T-cell (primary cell): Measurements from ENCODE around the gene C15orf61. TPM values are rescaled to one million over a fixed set of nuclear protein-coding genes. Genes with fewer than 3 reads are reported as not detected.
A peak's percentile ranks its signal among the peaks of the same experiment; 100 is the strongest.

ENCODE experiments used
- ATAC-seq, 4 experiments: fragments of 200-7000 bp in 3 of 4; fragments of 150-1000 bp in 1 of 4; cut with Tn5 transposase; replicated peaks in 1 of 4; 1 replicate in 3 of 4; 2 replicates in 1 of 4; pipeline ENCODE4 v1.10.0; 2021; ENCODE audit warnings: moderate library complexity in 3 of 4, mild to moderate bottlenecking in 2 of 4, moderate number of reproducible peaks in 1 of 4
- CTCF ChIA-PET, 2 donors: fragments of 300-600 bp; sonication (Branson Sonifier 250); formaldehyde crosslinking; loops; one replicate each; lab custom pipeline; 2022; ENCODE audit warnings: antibody characterized with exemption in 2 of 2; lab: Charles Lee
- POLR2A ChIA-PET, 2 donors: fragments of 300-600 bp; sonication (Branson Sonifier 250); formaldehyde crosslinking; loops; one replicate each; lab custom pipeline; 2022; ENCODE audit warnings: antibody characterized with exemption in 2 of 2; lab: Charles Lee
- DNase-seq, 35 experiments: peaks; one replicate each; pipeline versions ENCODE4 v3.0.0 to v3.0.0-alpha.2; 2013 to 2023
- H3K27ac ChIP-seq: one replicate; pipeline ENCODE4 v1.5.1; 2013; ENCODE audit warnings: low read length
- H3K27me3 ChIP-seq, 2 experiments: replicated peaks in 1 of 2; 1 replicate in 1 of 2; 2 replicates in 1 of 2; pipeline versions ENCODE4 v1.6.1 to v1.7.0; 2013; ENCODE audit warnings: low read length in 1 of 2, mixed read lengths in 1 of 2; ENCODE audit not compliant: control insufficient read depth in 2 of 2, insufficient read depth in 2 of 2; ENCODE audit errors: extremely low read depth in 1 of 2
- H3K36me3 ChIP-seq, 2 donors: 1 replicate in 1 of 2; 2 replicates in 1 of 2; pipeline versions ENCODE4 v1.6.1 to v1.7.0; 2013; ENCODE audit warnings: low read length in 1 of 2; ENCODE audit not compliant: control insufficient read depth in 2 of 2, insufficient read depth in 1 of 2; ENCODE audit errors: extremely low read depth in 1 of 2
- H3K4me1 ChIP-seq, 2 experiments: 1 replicate in 1 of 2; 2 replicates in 1 of 2; pipeline versions ENCODE4 v1.6.1 to v1.7.0; 2013; ENCODE audit warnings: low read length in 2 of 2, mixed read lengths in 1 of 2; ENCODE audit not compliant: insufficient read depth in 2 of 2, control insufficient read depth in 1 of 2; ENCODE audit errors: extremely low read depth in 1 of 2
- H3K4me3 ChIP-seq, 2 donors: 1 replicate in 1 of 2; 2 replicates in 1 of 2; pipeline versions ENCODE4 v1.5.1 to v1.7.0; 2013; ENCODE audit warnings: mild to moderate bottlenecking in 2 of 2, low read length in 1 of 2, moderate library complexity in 1 of 2; ENCODE audit not compliant: control insufficient read depth in 1 of 2; ENCODE audit errors: extremely low read depth in 1 of 2
- H3K9me3 ChIP-seq: 2 replicates; pipeline ENCODE4 v1.7.0; 2013
- H3K27ac Mint-ChIP-seq, 2 donors: one replicate each; pipeline ENCODE4 v1.8.0; 2020 to 2021; ENCODE audit warnings: mild to moderate bottlenecking in 2 of 2, mixed read lengths in 2 of 2
- H3K27me3 Mint-ChIP-seq, 2 donors: one replicate each; pipeline ENCODE4 v1.8.0; 2021 to 2022; ENCODE audit warnings: mixed read lengths in 2 of 2
- H3K36me3 Mint-ChIP-seq: one replicate; pipeline ENCODE4 v1.8.0; 2021; ENCODE audit warnings: mixed read lengths
- H3K4me1 Mint-ChIP-seq, 3 donors: one replicate each; pipeline ENCODE4 v1.8.0; 2020 to 2022; ENCODE audit warnings: mixed read lengths in 3 of 3, mild to moderate bottlenecking in 1 of 3
- H3K4me3 Mint-ChIP-seq, 3 donors: one replicate each; pipeline ENCODE4 v1.8.0; 2020 to 2022; ENCODE audit warnings: mild to moderate bottlenecking in 3 of 3, mixed read lengths in 3 of 3, moderate library complexity in 3 of 3
- H3K9me3 Mint-ChIP-seq, 3 donors: one replicate each; pipeline ENCODE4 v1.8.0; 2020 to 2022; ENCODE audit warnings: mixed read lengths in 3 of 3
- WGBS: methylation state at CpG from one replicate; pipeline ENCODE4 v1.1.5; 2013; ENCODE audit warnings: missing lambda C conversion rate; ENCODE audit not compliant: insufficient coverage; 5-methylcytosine and 5-hydroxymethylcytosine counted together
- total RNA-seq, 35 experiments: library from RNA in 6 of 35; stranded (reverse) in 6 of 35; fragments of 120-200 nt in 1 of 35; gene quantifications; one replicate each; pipeline versions ENCODE4 v1.2.1 to v1.2.4 and lab custom pipeline; 2013 to 2026

The C15orf61 gene
- total RNA-seq, 5 donors from 2014 or later (not counting 1 experiment from before 2014, with no cell fraction given): 8.2 to 9.3 (median 8.9) TPM

DNA sequence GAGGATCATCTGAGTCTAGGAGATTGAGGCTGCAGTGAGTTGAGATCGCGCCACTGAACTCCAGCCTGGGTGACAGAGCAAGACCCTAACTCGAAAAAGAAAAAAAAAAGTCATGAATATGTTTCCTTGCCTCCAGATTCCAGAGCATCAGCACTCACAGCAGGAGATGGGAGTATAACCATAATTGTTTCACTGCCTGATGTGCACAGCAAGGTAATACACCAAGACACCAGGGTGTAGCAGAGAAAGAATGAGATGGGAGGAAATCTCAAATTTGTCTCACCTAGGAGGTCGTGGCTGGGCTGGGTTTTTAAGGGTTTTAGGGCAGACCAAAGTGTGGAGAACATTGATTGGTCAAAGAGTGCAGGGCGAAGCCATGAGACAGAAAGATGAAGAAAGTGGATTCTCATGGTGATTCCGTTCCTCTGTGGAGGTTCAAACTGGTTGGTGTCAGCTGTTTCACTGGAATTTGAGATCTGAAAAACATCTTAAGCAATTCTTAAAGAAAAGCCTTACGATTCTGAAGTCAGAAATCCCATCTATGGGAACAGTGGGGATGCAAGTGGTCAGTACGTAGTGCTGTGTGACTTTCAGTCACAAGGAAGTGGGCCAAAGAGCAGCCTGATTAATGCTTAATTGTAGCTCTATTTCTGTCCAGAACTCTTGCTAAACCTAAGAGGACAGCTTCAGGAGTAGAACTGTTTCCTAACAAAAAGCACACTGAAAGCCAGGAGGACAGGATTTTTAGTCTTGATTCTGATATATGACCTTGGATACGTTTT, 7.8 kb upstream of the C15orf61 start:
- H3K36me3 ChIP-seq: peaks cover 0 to 4% of the 10 kb centered on the region in 2 donors
- Mint-ChIP-seq H3K4me1 (peaks cover 0 to 2% (median 0%) of the 10 kb centered on the region in 3 donors), H3K9me3 (no peaks in the 10 kb centered on the region), H3K27me3 (no peaks in the 10 kb centered on the region), H3K4me3 (no peak overlapping the region), H3K27ac (no peak overlapping the region), H3K36me3 (peaks cover 37% of the 10 kb centered on the region)
- H3K4me1 ChIP-seq: no peaks in the 10 kb centered on the region
- DNase-seq (no peak), ATAC-seq (no peak)
- 72% methylated on average over 7 of the region's 9 CpGs for WGBS
- POLR2A ChIA-PET: no interaction called here
- H3K4me3 ChIP-seq: no peak overlapping the region
- no peak overlapping the region for H3K27ac ChIP-seq
- H3K9me3 ChIP-seq: no peaks in the 10 kb centered on the region
- no peaks in the 10 kb centered on the region for H3K27me3 ChIP-seq
- CTCF ChIA-PET: no interaction called here

- CTCF ChIA-PET: no interaction called here
- Mint-ChIP-seq H3K4me3 (no peak overlapping the region), H3K9me3 (no peaks in the 10 kb centered on the region), H3K27ac (no peak overlapping the region), H3K36me3 (peaks cover 33% of the 10 kb centered on the region), H3K4me1 (peaks cover 0 to 2% (median 0%) of the 10 kb centered on the region in 3 donors), H3K27me3 (no peaks in the 10 kb centered on the region)
- ATAC-seq (no peak), DNase-seq (no peak)
- Histone ChIP-seq H3K27me3 (no peaks in the 10 kb centered on the region), H3K27ac (no peak overlapping the region), H3K4me3 (no peak overlapping the region), H3K9me3 (no peaks in the 10 kb centered on the region), H3K4me1 (no peaks in the 10 kb centered on the region), H3K36me3 (peaks cover 0 to 4% of the 10 kb centered on the region in 2 donors)
- POLR2A ChIA-PET: interaction anchor here in 1 of 2 donors (0.9 kb wide), 1 partner anchor 9 kb away, joined by 3 read pairs; no protein-coding TSS in a partner anchor
- WGBS: no CpG with 5 or more reads among the region's 3 CpGs
Observed at GRCh38 chr15:67515090-67515489, 5.8 kb upstream of the C15orf61 start.

- H3K9me3 ChIP-seq: no peaks in the 10 kb centered on the region
- no CpG with 5 or more reads among the region's 2 CpGs for WGBS
- no peak overlapping the region for H3K27ac Mint-ChIP-seq
- H3K4me3 ChIP-seq: no peak overlapping the region
- ChIA-PET POLR2A (interaction anchor here in 1 of 2 donors (0.9 kb wide), 1 partner anchor 9 kb away, joined by 3 read pairs; no protein-coding TSS in a partner anchor), CTCF (no interaction called here)
- ATAC-seq (no peak), DNase-seq (no peak)
- H3K4me3 Mint-ChIP-seq: no peak overlapping the region
- H3K4me1 Mint-ChIP-seq: peaks cover 0 to 6% (median 4%) of the 10 kb centered on the region in 3 donors
- peaks cover 30% of the 10 kb centered on the region for H3K36me3 Mint-ChIP-seq
- no peaks in the 10 kb centered on the region for H3K9me3 Mint-ChIP-seq
- no peak overlapping the region for H3K27ac ChIP-seq
- peaks cover 0 to 4% of the 10 kb centered on the region in 2 donors for H3K36me3 ChIP-seq
- H3K4me1 ChIP-seq: peaks cover 0 to 3% of the 10 kb centered on the region in 2 experiments
- H3K27me3 Mint-ChIP-seq: no peaks in the 10 kb centered on the region
- H3K27me3 ChIP-seq: no peaks in the 10 kb centered on the region
Observed at GRCh38 chr15:67515557-67515956, 5.4 kb upstream of the C15orf61 start.

DNA sequence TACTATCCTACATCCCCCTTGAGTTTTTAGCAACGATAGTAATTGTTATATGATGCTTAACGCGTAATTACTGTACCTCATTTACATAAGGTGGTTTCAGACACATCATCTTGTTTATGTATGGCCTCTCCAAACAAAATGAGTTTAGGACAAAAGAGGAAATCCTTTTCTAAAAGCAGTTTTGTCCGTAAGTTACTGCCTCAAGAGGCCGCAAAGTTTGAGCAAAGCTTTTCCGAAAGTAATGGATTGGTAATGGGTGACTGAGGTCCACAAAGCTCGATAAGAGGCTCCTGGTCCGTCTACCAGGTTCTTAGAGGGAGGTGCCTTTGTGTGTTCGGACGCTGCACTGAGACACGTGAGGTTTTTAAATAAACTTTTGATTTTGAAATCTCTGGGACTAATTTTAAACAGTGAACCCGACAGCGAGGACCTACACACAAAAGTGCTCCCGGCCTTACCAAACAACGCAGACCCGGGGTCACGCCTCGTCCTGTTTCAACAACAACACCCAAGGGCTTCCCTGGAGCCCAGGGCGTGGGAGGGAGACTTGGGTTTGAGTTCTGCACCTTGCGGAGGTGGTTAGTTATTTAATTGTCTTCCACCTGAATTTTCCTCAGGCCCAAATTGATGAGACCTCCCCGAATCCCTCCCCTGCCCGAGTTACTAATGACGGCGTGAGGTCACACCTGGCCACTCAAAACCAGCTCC, 456 bp upstream of the C15orf61 start:
- H3K4me1 ChIP-seq: peaks cover 5 to 7% of the 10 kb centered on the region in 2 experiments
- peak overlapping the region; percentile 88 to 93 for H3K4me3 ChIP-seq
- WGBS: 14% methylated on average over 12 of the region's 24 CpGs
- DNase-seq (peak in 2 of 35 experiments; percentile 3 to 4), ATAC-seq (peak in 1 of 4 experiments; percentile 17)
- peak overlapping the region; percentile 97 for H3K27ac ChIP-seq
- Mint-ChIP-seq H3K27ac (peak overlapping the region; percentile 92 to 96), H3K9me3 (no peaks in the 10 kb centered on the region), H3K27me3 (no peaks in the 10 kb centered on the region), H3K36me3 (peaks cover 3% of the 10 kb centered on the region), H3K4me3 (peak overlapping the region; percentile 89 to 91 (median 89)), H3K4me1 (peaks cover 28 to 36% (median 29%) of the 10 kb centered on the region in 3 donors)
- H3K36me3 ChIP-seq: peaks cover 0 to 4% of the 10 kb centered on the region in 2 donors
- ChIA-PET CTCF (no interaction called here), POLR2A (interaction anchor here in 1 of 2 donors (0.5 kb wide), 2 partner anchors 22 to 1297 kb away, joined by 3 to 9 read pairs; partner anchors contain the start of gene MAP2K5)
- H3K27me3 ChIP-seq: no peaks in the 10 kb centered on the region
- H3K9me3 ChIP-seq: no peaks in the 10 kb centered on the region

DNA sequence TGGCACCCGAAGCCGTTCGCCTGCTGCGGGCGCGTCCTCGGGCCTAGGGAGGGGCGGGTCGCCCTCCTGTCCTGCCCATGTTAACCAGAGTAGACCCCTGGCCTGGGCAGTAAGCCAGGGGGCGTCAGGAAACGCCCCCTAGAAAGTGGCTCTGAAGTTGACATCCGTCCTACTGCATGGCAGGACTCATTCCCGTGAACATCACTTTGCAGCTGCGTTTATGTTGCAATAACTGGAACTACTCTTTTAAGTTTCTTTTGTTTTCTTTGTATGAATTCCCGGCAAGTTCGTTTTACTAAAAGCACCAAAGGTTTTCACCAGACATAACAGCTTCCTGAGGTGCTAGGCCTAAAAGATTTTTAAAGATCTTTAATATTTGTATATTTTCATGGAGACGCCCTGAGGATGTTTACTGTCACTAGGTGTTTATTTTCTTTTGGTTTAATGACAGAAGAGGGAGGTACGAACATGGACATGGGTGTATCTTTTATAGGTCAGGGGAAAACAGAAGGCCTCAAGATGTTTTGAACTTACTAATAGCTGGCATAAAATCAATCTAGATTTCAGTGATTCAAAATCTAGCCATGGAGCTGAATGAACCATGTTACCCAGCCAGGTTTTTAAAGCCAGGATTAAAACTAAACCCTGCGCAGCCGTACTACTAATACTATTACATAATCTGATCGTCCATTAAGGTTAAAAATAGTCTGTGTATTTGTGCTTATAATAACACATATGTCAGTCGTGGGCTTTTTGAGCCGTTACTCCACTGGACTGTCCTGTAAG, 1.0 kb downstream of the C15orf61 start:
- DNase-seq (peak in 1 of 35 experiments; percentile 17), ATAC-seq (no peak)
- POLR2A ChIA-PET: no interaction called here
- peaks cover 5 to 7% of the 10 kb centered on the region in 2 experiments for H3K4me1 ChIP-seq
- H3K27ac ChIP-seq: peak overlapping the region; percentile 88
- H3K36me3 ChIP-seq: peaks cover 0 to 8% of the 10 kb centered on the region in 2 donors
- Mint-ChIP-seq H3K9me3 (no peaks in the 10 kb centered on the region), H3K4me1 (peaks cover 28 to 36% (median 29%) of the 10 kb centered on the region in 3 donors), H3K4me3 (peak overlapping the region; percentile 87 to 93 (median 91)), H3K27me3 (no peaks in the 10 kb centered on the region), H3K36me3 (peaks cover 2% of the 10 kb centered on the region), H3K27ac (peak overlapping the region; percentile 90 to 94)
- no peaks in the 10 kb centered on the region for H3K9me3 ChIP-seq
- 7% methylated on average over 15 of the region's 23 CpGs for WGBS
- no peaks in the 10 kb centered on the region for H3K27me3 ChIP-seq
- CTCF ChIA-PET: interaction anchor here in 1 of 2 donors (0.9 kb wide), 1 partner anchor 65 kb away, joined by 3 read pairs; no protein-coding TSS in a partner anchor
- peak overlapping the region; percentile 88 to 93 for H3K4me3 ChIP-seq
